ENCODE measurements around the gene NOX3. TPM values are rescaled to one million over a fixed set of nuclear protein-coding genes. Genes with fewer than 3 reads are reported as not detected.

The NOX3 gene
- total RNA-seq, 3 donors from 2014 or later, result not detected

DNA sequence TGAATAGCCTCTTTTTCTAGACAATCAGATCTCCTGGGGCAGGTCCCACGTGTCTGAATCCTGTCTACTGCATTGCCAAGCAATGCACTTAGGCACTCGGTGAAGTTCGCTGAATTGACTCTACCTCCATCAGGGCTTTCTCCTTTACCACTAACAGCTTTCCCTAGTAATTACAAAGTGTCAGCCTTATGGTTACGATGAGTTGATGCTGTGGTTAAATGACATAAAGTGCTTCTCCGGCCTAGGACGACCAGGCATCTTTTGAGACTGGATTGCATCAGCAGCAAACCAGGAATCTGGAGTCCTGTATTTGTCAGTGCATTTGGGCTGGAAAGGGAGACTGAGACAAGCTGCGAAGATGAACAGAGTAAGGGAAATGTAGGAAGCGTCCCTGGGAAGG, 21.5 kb downstream of the NOX3 start:
- Mint-ChIP-seq H3K9me3 (no peaks in the 10 kb centered on the region), H3K27me3 (ENCODE audit: low read depth) (no peaks in the 10 kb centered on the region), H3K36me3 (ENCODE audit: insufficient read depth) (no peaks in the 10 kb centered on the region), H3K4me3 (no peak overlapping the region), H3K4me1 (ENCODE audit: low read depth) (peaks cover 3% of the 10 kb centered on the region)
- no peak for ATAC-seq
- no peak for DNase-seq

- Mint-ChIP-seq H3K4me3 (no peak overlapping the region), H3K4me1 (ENCODE audit: low read depth) (peaks cover 3% of the 10 kb centered on the region), H3K27me3 (ENCODE audit: low read depth) (no peaks in the 10 kb centered on the region), H3K9me3 (no peaks in the 10 kb centered on the region), H3K36me3 (ENCODE audit: insufficient read depth) (no peaks in the 10 kb centered on the region)
- no peak for DNase-seq
- ATAC-seq, result no peak
Measured at GRCh38 chr6:155432293-155432692, 23.3 kb downstream of the NOX3 start.

GRCh38 chr6:155429321-155429893, 26.2 kb downstream of the NOX3 start:
- no peak for DNase-seq
- no peak for ATAC-seq
- Mint-ChIP-seq H3K36me3 (ENCODE audit: insufficient read depth) (no peaks in the 10 kb centered on the region), H3K9me3 (no peaks in the 10 kb centered on the region), H3K4me1 (ENCODE audit: low read depth) (peaks cover 3% of the 10 kb centered on the region), H3K4me3 (no peak overlapping the region), H3K27me3 (ENCODE audit: low read depth) (no peaks in the 10 kb centered on the region)

DNA sequence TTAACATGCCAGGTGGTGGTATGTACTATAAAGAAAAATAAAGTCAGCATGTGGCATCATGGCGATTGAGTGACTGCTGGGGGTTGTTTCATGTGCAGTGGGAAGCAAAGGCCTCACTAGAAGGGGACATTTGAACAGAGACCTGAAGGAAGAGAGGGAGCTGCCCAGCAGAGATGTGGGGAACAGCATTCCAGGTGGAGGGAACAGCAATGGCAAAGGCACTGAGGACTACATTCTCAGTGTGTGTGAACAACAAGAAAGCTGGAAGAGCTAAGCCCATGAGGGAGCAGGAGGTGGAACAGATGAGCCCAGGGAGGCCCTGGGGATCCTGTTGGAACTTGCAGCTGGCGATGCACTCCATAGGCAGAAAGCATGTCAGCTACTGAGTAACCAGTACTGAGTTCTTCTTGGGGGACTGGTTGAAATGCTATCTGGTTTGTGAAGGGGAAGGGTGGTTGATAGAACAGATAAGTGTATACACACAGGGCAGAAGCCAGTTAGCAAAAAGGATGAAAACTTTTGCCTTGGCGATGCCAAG, 29.2 kb downstream of the NOX3 start:
- Mint-ChIP-seq H3K27me3 (ENCODE audit: low read depth) (no peaks in the 10 kb centered on the region), H3K4me3 (no peak overlapping the region), H3K9me3 (no peaks in the 10 kb centered on the region), H3K4me1 (ENCODE audit: low read depth) (peaks cover 7% of the 10 kb centered on the region), H3K36me3 (ENCODE audit: insufficient read depth) (no peaks in the 10 kb centered on the region)
- DNase-seq (no peak), ATAC-seq (no peak)

DNA sequence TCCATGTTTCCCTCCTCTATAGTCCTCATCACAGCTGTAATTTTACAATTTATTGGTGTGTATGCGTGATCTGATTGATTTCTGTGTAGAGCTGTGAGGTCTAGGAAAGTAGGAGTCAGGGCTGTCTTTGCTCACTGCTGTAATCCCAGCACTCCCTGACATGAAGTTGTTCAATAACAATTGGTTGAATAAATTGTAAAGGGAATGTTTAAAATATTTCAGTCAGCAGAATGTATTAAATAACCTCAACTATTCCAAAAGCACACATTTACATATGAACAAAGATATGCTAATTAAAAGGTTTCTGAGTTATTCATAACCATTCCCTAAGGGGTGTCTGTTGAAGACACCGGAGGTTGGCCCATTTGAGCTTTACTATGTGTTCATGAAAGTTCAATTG, 31.5 kb downstream of the NOX3 start:
- no peak for ATAC-seq
- Mint-ChIP-seq H3K27me3 (ENCODE audit: low read depth) (no peaks in the 10 kb centered on the region), H3K4me1 (ENCODE audit: low read depth) (peaks cover 26% of the 10 kb centered on the region), H3K4me3 (no peak overlapping the region), H3K36me3 (ENCODE audit: insufficient read depth) (no peaks in the 10 kb centered on the region), H3K9me3 (no peaks in the 10 kb centered on the region)
- no peak for DNase-seq

DNA sequence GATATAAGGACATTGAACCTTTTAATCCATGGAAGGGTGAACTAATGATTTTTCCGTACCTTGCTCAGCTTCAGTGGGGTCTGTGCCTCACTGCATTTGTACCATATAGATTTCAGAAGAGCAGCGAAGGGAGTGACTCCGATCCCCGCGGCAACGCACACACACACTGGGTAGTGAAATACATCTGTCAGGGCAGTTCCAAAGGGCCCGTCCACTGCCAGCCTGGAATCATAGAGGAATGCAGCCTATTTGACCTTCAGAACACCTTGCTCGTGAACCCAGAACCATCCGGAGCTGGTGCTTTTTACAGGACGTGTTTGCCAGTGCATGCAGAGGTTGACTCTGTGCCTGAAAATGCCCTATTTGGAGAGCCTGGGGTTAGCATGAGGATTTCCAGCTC, 33.0 kb downstream of the NOX3 start:
- Mint-ChIP-seq H3K27me3 (ENCODE audit: low read depth) (no peaks in the 10 kb centered on the region), H3K36me3 (ENCODE audit: insufficient read depth) (no peaks in the 10 kb centered on the region), H3K4me1 (ENCODE audit: low read depth) (peaks cover 42% of the 10 kb centered on the region), H3K9me3 (no peaks in the 10 kb centered on the region), H3K4me3 (no peak overlapping the region)
- no peak for ATAC-seq
- no peak for DNase-seq

DNA sequence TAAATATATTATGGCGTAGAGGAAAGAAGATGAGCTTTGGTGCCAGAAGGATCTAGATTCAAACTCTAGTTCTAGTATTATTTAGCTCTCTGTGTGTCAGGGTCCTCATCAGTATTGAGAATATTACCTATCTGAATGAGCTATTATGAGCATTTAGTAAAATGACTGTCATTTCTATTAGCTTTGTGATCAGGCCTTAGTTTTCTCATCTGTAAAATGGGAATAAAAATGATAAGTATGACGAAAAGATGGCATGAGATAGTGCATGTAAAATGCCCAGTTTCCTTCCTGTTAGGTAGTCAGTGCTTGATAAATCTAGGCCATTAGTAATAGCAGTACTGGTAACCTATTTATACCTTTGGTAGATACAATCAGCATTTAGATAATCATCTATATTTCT, 35.1 kb downstream of the NOX3 start:
- DNase-seq (no peak), ATAC-seq (no peak)
- Mint-ChIP-seq H3K27me3 (ENCODE audit: low read depth) (no peaks in the 10 kb centered on the region), H3K9me3 (no peaks in the 10 kb centered on the region), H3K36me3 (ENCODE audit: insufficient read depth) (no peaks in the 10 kb centered on the region), H3K4me1 (ENCODE audit: low read depth) (peaks cover 50% of the 10 kb centered on the region), H3K4me3 (no peak overlapping the region)

DNA sequence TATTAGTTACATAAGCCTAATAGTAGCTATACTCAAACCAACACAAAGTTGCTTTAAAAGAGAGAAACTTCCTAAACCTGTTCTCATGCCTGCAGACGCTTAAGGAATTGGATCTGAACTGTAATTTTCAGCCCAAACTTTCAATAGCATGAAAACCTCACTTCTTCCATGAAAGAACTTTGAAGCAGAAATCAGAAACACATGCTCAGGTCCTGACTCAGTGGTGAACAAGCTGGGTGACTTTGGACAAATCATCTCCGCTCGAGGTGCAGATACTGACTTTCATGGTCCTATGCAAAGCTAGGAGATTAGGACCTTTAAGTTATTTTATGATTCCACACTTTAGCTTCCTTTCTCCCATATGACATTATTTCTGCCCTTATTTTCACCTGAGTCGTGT, 36.5 kb downstream of the NOX3 start:
- Mint-ChIP-seq H3K4me1 (ENCODE audit: low read depth) (peaks cover 50% of the 10 kb centered on the region), H3K9me3 (no peaks in the 10 kb centered on the region), H3K36me3 (ENCODE audit: insufficient read depth) (no peaks in the 10 kb centered on the region), H3K27me3 (ENCODE audit: low read depth) (no peaks in the 10 kb centered on the region), H3K4me3 (peak overlapping the region; percentile 76)
- ATAC-seq (no peak), DNase-seq (no peak)

DNA sequence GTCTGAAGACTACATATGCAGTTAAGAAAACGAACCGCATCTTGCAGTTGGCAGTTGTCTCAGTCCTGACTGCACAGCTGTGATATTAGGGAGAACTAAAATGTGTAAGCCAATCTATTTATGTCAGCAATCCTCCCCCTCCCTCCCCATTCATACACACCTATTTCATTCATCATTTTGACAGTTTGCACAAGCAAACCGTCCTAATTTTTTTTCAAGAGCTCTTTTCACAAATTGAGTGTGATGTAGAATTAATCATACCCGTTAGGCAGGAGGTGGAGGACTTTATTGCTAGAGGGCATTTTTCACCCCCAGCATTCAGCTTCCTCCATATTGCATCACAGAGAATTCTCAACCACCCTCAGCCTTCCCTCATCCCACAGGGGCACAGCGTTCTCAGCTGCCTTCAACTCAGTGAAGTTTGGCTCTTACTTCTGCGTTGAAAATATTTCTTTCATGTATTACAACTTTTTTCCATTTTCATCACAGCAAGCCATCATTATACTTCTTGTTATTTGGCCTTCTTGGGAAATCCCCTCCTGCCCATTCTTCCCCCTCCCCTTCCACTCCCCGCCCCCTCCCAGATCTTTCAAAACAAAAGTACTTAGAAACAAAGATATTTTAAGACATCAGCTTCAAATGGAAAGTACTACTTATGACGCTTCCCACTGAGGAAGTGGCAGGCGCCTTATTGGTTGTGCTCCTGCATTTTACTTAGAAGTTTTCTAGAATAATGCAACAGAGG, 37.5 kb downstream of the NOX3 start:
- H3K36me3 Mint-ChIP-seq (ENCODE audit: insufficient read depth), result no peaks in the 10 kb centered on the region
- ATAC-seq (peak; percentile 83 to 85), DNase-seq (peak; percentile 64)
- H3K4me3 Mint-ChIP-seq, result peak overlapping the region; percentile 76
- H3K27me3 Mint-ChIP-seq (ENCODE audit: low read depth), result no peaks in the 10 kb centered on the region
- peaks cover 46% of the 10 kb centered on the region for H3K4me1 Mint-ChIP-seq (ENCODE audit: low read depth)
- no peaks in the 10 kb centered on the region for H3K9me3 Mint-ChIP-seq

- peak overlapping the region; percentile 76 for H3K4me3 Mint-ChIP-seq
- ATAC-seq, result no peak
- H3K4me1 Mint-ChIP-seq (ENCODE audit: low read depth), result peaks cover 46% of the 10 kb centered on the region
- H3K27me3 Mint-ChIP-seq (ENCODE audit: low read depth), result no peaks in the 10 kb centered on the region
- DNase-seq, result no peak
- H3K9me3 Mint-ChIP-seq, result no peaks in the 10 kb centered on the region
- H3K36me3 Mint-ChIP-seq (ENCODE audit: insufficient read depth), result no peaks in the 10 kb centered on the region
Measured at GRCh38 chr6:155417454-155417853, 38.2 kb downstream of the NOX3 start.

DNA sequence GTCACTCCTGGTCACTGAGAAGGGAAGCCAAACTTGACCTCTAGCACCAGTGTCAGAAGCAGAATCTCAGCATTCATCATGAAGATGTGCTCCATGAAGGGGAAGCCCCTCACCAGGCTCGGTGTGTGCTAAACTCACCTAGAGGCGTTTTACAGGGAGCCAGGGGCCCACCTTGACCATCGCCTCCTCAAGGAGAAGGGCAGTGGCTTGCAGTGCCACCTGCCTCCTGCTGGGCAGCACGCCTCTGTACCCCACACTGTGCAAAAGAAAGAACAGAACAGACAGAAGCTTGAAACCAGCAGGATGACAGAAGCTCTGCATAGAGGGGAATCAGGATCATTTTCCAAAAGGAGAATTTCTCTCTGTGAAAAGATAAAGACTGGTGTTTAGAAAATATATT, 39.7 kb downstream of the NOX3 start:
- no peak for ATAC-seq
- Mint-ChIP-seq H3K4me3 (no peak overlapping the region), H3K27me3 (ENCODE audit: low read depth) (no peaks in the 10 kb centered on the region)

GRCh38 chr6:155414049-155414448, 41.6 kb downstream of the NOX3 start:
- DNase-seq (no peak), ATAC-seq (no peak)
- no peaks in the 10 kb centered on the region for H3K36me3 Mint-ChIP-seq (ENCODE audit: insufficient read depth)
- H3K4me3 Mint-ChIP-seq, result no peak overlapping the region
- no peaks in the 10 kb centered on the region for H3K9me3 Mint-ChIP-seq
- H3K4me1 Mint-ChIP-seq (ENCODE audit: low read depth), result peaks cover 23% of the 10 kb centered on the region
- no peaks in the 10 kb centered on the region for H3K27me3 Mint-ChIP-seq (ENCODE audit: low read depth)

More for the DNA sequence above, 39.7 kb downstream of the NOX3 start:
- no peak for DNase-seq
- Mint-ChIP-seq H3K4me1 (ENCODE audit: low read depth) (peaks cover 40% of the 10 kb centered on the region), H3K9me3 (no peaks in the 10 kb centered on the region), H3K36me3 (ENCODE audit: insufficient read depth) (no peaks in the 10 kb centered on the region)

DNA sequence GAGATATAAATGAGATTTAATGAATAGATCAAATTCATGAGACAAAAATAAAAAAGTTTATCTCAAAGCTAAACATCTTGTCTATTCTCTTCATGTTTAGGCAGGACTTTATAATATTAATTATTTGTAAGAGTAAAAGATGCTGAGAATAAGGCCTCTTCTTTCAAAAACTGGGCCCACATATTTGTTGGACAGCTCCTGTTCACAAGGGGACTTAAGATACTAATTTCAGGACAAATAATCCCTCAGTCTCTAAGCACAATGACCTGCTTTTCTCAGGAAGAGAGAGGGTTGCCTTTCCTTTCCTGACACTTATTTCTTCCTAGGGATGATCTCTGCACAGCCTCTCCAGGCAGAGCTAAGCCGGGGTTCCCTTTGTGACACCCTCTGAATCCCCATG, 43.3 kb downstream of the NOX3 start:
- no peaks in the 10 kb centered on the region for H3K27me3 Mint-ChIP-seq (ENCODE audit: low read depth)
- no peak overlapping the region for H3K4me3 Mint-ChIP-seq
- H3K9me3 Mint-ChIP-seq, result no peaks in the 10 kb centered on the region
- H3K36me3 Mint-ChIP-seq (ENCODE audit: insufficient read depth), result no peaks in the 10 kb centered on the region
- DNase-seq, result no peak
- H3K4me1 Mint-ChIP-seq (ENCODE audit: low read depth), result peaks cover 6% of the 10 kb centered on the region
- no peak for ATAC-seq

DNA sequence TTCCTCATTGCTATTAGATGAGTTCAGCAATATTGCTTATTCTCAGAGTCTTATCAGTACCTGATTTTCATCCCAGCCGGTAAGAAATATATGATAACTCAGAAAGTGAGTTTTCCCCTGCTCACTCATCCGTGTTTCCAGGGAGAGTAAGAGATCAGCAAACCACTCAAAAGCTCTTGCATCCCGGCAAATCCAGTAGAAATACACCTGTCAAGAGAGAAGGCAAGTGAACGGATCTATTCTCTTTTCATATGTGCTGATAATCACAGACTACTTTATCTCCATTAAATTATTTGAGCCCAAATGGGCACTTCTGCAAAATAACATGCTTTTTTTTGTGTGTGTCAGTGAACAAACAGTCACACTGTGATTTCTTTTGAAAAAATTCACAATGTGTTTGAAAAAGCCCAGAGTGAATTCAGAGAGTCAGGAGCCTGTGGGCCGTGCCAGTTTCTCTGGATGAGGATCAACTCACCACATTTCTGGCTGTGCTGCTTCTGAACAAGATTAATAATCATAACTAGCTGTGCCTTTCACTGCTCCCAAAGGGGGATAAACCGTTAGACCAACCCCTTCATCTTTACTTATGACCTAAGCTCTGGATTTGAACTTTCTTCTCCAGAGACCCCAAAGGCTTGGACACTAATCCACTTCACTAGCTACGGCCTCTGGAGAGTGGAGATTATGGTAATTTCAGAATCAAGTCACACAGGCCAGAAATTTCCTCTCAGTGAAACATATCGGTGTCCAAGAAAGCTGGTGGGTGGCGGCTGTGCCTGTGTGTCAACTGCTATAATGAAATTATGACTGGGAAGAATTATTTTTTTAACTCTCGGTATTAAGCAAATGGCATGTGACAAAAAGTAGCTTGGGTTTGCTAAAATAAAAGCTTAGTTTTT, 44.2 kb downstream of the NOX3 start:
- Mint-ChIP-seq H3K9me3 (no peaks in the 10 kb centered on the region), H3K4me3 (no peak overlapping the region), H3K36me3 (ENCODE audit: insufficient read depth) (no peaks in the 10 kb centered on the region), H3K27me3 (ENCODE audit: low read depth) (no peaks in the 10 kb centered on the region), H3K4me1 (ENCODE audit: low read depth) (no peaks in the 10 kb centered on the region)
- DNase-seq, result no peak
- no peak for ATAC-seq
